IPS-NIHi11 (cell line): Measurements from ENCODE around the gene CLGN.
"Not testable (repeated sequence)": the region's sequence is repeated elsewhere in the genome, so short reads cannot be mapped to it uniquely, and the experiment has no call there.

ENCODE experiments used
- DNase-seq: peaks from one replicate; pipeline ENCODE4 v3.0.0; 2012; ENCODE audit warnings: mixed read lengths, low spot score

CLGN gene, protein sequence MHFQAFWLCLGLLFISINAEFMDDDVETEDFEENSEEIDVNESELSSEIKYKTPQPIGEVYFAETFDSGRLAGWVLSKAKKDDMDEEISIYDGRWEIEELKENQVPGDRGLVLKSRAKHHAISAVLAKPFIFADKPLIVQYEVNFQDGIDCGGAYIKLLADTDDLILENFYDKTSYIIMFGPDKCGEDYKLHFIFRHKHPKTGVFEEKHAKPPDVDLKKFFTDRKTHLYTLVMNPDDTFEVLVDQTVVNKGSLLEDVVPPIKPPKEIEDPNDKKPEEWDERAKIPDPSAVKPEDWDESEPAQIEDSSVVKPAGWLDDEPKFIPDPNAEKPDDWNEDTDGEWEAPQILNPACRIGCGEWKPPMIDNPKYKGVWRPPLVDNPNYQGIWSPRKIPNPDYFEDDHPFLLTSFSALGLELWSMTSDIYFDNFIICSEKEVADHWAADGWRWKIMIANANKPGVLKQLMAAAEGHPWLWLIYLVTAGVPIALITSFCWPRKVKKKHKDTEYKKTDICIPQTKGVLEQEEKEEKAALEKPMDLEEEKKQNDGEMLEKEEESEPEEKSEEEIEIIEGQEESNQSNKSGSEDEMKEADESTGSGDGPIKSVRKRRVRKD

DNA sequence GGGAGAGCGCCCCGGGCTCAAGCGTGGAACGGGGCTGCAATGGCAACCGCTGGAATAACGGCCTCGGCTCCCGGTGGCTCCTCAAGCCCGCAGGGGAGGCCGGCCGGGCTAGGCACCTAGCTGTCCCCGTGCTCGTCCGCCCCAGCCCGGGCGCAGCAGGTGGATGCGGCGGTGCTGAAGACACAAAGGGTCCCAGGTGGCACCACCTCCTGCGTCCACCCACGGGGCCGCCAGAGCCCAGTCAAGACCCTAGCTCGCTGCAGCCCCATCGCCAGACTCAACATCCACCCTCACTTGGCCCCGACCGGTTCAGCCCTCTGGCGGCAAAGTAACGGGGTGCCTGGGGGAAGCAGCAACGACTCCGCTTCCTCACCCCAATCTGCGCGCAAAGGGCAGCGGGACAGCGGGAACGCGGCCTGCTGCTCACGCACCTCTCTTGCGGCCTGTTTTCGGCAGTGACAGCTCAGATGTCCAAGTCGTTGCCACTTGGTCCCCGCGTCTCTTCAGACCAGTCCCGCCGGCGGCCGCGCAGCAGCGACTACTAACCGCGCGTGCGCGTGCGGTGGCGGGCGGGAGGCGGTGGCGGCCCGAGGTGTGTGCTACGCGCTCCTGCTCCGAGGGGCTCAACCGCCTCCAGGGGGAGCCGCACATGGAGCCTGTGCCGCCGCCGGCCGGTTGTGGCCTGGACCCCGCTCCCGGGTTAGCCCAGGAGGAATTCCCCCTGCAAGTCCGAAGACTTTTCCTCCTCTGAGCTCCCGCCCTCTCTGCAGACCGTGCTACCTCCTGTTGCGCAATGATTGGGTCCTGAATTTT lies at the start of gene CLGN:
Gene CLGN, minus strand, starts transcription at position 543 of the 813 bp plus-strand sequence. CDS start 14,570 bp downstream, outside the sequence.
- DNase-seq, result peak; percentile 93

DNA sequence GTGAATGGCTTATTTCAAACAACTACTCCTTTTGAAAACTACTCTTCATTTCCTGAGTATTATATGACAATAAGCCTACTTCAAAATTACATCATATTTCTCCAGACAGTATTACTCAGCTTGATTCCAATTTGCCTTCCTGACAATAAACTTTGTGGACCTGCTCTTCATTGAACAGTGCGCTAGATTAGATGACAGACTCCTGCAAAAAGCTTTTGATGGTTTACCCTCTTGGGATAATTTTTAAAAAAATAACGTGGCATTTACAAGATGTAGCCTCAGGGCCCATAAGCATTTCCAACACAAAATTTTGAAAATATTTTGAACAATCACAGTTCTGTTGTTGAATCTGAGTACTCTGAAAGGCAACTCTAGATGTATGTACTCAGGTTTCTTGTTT lies 44.7 kb upstream of the CLGN start:
- no peak for DNase-seq

- DNase-seq, result peak; percentile 16
These were observed 42.6 kb upstream of the CLGN start for GRCh38 chr4:140469791-140470733.

- DNase-seq, result no peak
These were observed 38.7 kb upstream of the CLGN start for GRCh38 chr4:140466146-140466545.

- no peak for DNase-seq
These were observed 36.2 kb upstream of the CLGN start for GRCh38 chr4:140463614-140464013.

DNA sequence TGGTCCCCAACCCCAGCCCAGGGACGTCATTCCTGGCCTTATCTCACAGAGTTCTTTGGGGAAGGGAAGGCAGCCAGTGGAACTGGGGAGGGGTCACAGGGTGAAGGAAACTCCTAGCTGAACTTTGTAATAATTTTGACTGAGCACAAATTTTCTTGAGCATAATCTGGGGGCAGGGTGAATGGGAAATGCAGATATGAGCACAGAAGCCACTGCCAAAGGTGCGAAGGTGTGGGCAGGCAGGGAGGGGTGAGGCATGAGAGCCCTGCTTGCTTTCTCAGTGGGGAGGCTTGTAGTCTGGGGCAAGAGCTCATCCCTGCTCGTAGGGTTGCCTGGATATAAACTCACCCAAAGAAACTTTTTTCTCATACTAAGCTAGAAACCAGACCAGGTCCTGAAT lies 35.7 kb upstream of the CLGN start:
- no peak for DNase-seq

GRCh38 chr4:140450352-140450751 lies 22.9 kb upstream of the CLGN start:
- DNase-seq, result no peak

DNA sequence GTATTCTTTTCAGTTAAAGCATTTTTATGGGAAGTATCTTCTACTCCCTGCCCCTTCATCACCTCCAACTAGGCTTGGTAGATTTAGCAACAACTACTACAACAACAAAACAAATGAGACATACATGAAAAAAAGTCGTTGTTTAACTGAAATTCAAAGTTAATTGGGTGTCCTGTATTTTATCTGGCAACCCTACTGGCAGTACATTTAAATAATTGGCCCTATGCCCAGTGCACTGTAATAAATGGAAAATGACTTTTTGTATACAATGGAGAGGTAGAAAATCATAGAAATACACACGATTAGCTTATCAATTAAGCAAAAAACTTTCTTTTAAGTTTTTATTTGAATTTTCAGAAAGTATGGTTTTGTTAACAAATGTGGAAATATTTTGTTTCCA lies 21.4 kb upstream of the CLGN start:
- DNase-seq, result no peak

DNA sequence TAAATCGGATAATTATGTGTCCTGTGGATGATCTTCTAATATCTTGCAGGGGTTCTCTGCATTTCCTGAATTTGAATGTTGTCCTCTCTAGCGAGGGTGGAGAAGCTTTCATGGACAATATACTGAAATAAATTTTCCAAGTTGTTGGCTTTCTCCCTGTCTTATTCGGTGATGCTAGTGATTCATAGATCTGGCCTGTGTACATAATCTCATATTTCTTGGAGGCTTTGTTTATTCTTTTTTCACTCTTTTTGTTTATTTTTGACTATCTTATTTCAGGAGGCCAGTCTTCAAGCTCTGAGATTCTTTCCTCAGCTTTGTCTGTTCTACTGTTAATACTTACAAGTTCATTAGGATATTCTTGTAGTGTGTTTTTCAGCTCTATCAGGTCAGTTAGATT lies 20.7 kb upstream of the CLGN start:
- no peak for DNase-seq

DNA sequence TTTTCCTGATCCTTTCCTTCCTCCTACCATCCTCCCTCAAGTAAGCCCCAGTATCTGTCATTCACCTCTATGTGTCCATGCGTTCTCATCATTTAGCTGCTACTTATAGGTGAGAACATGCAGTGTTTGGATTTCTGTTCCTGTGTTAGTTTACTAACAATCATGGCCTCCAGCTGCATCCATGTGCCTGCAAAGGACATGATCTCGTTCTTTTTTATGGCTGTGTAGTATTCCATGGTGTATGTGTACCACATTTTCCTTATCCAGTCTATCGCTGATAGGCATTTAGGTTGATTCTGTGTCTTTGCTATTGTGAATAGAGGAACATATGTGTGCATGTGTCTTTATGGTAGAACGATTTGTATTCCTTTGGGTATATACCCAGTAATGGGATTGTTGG lies 16.9 kb upstream of the CLGN start:
- DNase-seq, result not testable (repeated sequence)

DNA sequence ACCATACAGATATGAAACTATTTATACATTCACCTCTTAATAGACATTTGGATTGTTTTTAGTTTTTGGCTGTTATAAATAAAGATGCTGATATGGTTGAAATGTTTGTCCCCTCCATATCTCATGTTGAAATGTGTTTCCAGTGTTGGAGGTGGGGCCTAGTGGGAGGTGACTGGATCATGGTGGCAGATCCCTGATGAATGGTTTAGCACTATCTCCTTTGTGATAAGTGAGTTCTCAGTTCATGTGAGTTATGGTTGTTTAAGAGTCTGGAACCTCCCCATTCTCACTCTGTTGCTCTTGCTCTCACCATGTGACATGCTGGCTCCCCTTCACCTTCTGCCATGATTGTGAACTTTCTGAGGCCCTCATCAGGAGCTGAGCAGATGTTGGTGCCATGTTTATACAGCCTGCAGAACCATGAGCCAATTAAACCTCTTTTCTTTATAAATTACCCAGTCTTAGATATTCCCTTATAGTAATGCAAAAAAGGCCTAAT lies 12.2 kb upstream of the CLGN start:
- no peak for DNase-seq

- DNase-seq, result no peak
These were observed 547 bp upstream of the CLGN start for GRCh38 chr4:140427919-140428471.

DNA sequence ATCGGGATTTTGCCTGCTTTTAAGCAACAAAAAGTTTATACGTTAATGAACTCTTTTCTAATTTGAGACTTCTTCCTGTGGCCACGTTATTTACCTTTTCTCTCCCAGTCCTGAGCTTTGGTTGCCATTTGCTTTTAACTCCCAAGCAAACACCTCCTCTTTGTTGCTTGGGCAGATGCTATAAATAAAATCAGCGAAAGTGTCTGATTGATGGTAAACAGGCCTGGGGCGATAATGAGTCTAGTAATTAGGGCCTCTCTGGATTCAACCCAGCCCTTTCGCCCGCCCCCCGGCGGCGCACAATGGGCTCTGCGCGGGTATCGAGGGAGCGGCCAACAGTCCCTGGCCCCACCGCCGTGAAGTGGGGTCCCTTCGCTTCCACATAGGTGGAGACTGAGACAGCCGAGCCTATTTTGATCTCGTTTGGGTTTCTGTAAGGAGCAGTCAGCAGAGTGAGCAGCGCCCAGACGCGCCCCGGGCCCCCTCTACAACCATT lies 790 bp downstream of the CLGN start:
- peak; percentile 55 for DNase-seq

DNA sequence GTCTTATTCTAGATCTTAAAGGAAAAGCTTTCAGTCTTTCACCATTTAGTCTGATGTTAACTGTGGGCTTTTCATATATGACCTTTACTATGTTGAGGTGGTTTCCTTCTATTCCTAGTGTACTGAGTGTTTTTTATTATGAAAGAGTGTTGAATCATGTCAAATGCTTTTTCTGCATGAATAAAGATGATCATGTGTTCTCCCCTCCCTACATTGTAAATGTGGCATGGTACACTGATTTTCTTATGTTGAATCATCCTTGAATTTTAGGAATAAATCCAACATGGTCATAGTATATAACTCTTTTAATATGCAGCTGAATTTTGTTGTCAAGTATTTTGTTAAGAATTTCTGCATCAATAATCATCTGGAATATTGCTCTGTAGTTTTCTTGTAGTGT lies 4.3 kb downstream of the CLGN start:
- DNase-seq, result no peak

GRCh38 chr4:140413130-140413969 lies 14.1 kb downstream of the CLGN start:
- DNase-seq, result not testable (repeated sequence)

DNA sequence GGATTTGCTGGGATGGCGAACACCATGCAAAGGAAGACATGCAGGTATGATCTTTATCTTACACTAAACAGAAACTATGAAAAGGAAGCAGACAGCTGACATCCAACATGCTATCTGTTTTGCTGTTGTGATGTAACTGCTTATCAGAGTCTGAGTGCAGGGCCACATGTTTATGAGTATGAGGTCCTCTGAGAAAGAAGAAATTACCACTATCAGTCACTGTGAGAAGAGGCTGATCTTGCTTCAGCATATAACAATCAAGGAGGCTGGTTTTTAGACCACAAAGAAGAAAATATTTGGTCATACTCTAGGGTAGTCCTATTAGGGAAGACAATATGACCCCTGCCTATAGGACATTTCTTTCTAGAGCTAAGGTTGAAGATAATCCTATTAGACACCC lies 18.5 kb downstream of the CLGN start:
- no peak for DNase-seq

DNA sequence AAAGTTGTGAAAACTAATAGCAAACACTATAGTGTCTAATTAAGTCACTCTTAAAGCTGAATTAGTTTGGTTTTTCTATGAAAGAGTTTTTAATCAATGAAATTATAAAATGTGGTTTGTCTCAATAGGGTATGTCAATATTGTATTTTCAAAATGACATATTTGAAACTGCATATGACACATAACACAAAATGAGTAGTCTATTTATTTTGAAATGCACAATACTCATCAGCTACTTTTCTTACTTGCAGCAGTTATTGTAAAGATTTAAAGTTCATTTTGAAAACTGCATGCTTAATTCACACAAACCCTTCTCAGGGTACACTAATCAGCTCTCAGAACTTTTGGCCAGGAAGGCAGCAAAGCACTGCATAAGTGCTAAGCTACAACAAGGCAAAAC lies 21.2 kb downstream of the CLGN start:
- DNase-seq, result no peak

- DNase-seq, result no peak
These were observed 27.3 kb downstream of the CLGN start for GRCh38 chr4:140400111-140400510.

GRCh38 chr4:140395668-140396067 lies 31.8 kb downstream of the CLGN start:
- DNase-seq, result no peak

GRCh38 chr4:140388015-140388414 lies 39.4 kb downstream of the CLGN start:
- DNase-seq, result no peak
